Transverse colon (tissue), 4 donors: ENCODE measurements around the gene SLX4IP. TPM values are rescaled to one million over a fixed set of nuclear protein-coding genes. Genes with fewer than 3 reads are reported as not detected.
A peak's percentile ranks its signal among the peaks of the same experiment; 100 is the strongest.

Experiments used
- DNase-seq: peaks from one replicate; pipeline ENCODE4 v3.0.0-alpha.2; 2019
- H3K27ac ChIP-seq, 4 donors: fragments of 200-600 bp; sonication (generic); 2 replicates each; pipeline ENCODE4 v1.5.1; 2016 to 2018; ENCODE audit warnings: inconsistent platforms in 4 of 4
- H3K27me3 ChIP-seq: fragments of 200-600 bp; sonication (generic); 2 replicates; pipeline ENCODE4 v1.5.1; 2017; ENCODE audit warnings: inconsistent platforms
- H3K36me3 ChIP-seq, 4 donors: fragments of 200-600 bp; sonication (generic); 2 replicates each; pipeline ENCODE4 v1.5.1; 2017 to 2019; ENCODE audit warnings: inconsistent platforms in 4 of 4
- H3K4me1 ChIP-seq, 4 donors: fragments of 200-600 bp; sonication (generic); 2 replicates each; pipeline ENCODE4 v1.5.1; 2017 to 2020; ENCODE audit warnings: inconsistent platforms in 4 of 4
- H3K4me3 ChIP-seq, 4 donors: fragments of 200-600 bp; sonication (generic); 1 replicate in 1 of 4; 2 replicates in 3 of 4; pipeline versions ENCODE4 v1.5.1 to v1.6.1; 2017 to 2019; ENCODE audit warnings: inconsistent platforms in 4 of 4
- H3K9me3 ChIP-seq, 2 donors: fragments of 200-600 bp; sonication (generic); 2 replicates each; pipeline ENCODE4 v1.5.1; 2017 to 2019; ENCODE audit warnings: inconsistent platforms in 2 of 2
- EP300 ChIP-seq: sonication (generic); formaldehyde crosslinking; IDR thresholded peaks from one replicate; pipeline ENCODE4 v1.6.1; 2017; ENCODE audit warnings: antibody characterized with exemption, low read depth
- POLR2A ChIP-seq: fragments of 450-650 bp; IDR thresholded peaks from one replicate; pipeline ENCODE4 v1.6.1; 2016; ENCODE audit warnings: antibody characterized with exemption, mild to moderate bottlenecking, moderate library complexity
- POLR2AphosphoS5 ChIP-seq, 3 donors: sonication (generic); formaldehyde crosslinking; IDR thresholded peaks; one replicate each; pipeline ENCODE4 v1.6.1; 2016; ENCODE audit warnings: antibody characterized with exemption in 3 of 3
- WGBS, 2 donors: methylation state at CpG; one replicate each; pipeline ENCODE4 v1.1.5; 2018; ENCODE audit warnings: low coverage in 1 of 2; 5-methylcytosine and 5-hydroxymethylcytosine counted together
- in situ Hi-C, 4 donors: fragments of 200-750 bp; cut with MboI; loops; one replicate each; pipeline versions ENCODE4 v1.15.0 to v1.15.1; 2017; ENCODE audit warnings: low sequenced_read_pairs in 3 of 4, low pct_ligation_motif_present in 1 of 4, low pct_unique_long_range_greater_than_20kb in 1 of 4
- intact Hi-C: fragments of 100-400 bp; cut with DNase I; formaldehyde crosslinking; loops from one replicate; pipeline ENCODE4 v1.15.1; 2023; ENCODE audit warnings: low total_unique reads
- total RNA-seq, 4 donors: library from RNA; depleted of rRNA; stranded (reverse); fragments of >200 nt; gene quantifications; one replicate each; pipeline ENCODE4 v1.1.0, GENCODE V29; 2016
- TF ChIP-seq, protein P1 (sequence below), 5 experiments: fragments of 200-600 bp in 3 of 5; fragments of 450-650 bp in 2 of 5; sonication (generic) in 3 of 5; IDR thresholded peaks; 1 replicate in 2 of 5; 2 replicates in 3 of 5; pipeline ENCODE4 v1.5.1; 2016 to 2017; ENCODE audit warnings: antibody characterized with exemption in 5 of 5, inconsistent platforms in 3 of 5, mild to moderate bottlenecking in 2 of 5, moderate library complexity in 1 of 5

SLX4IP gene
- total RNA-seq, 4 donors from 2014 or later, result 5.4 to 8.4 (median 7.5) TPM

DNA sequence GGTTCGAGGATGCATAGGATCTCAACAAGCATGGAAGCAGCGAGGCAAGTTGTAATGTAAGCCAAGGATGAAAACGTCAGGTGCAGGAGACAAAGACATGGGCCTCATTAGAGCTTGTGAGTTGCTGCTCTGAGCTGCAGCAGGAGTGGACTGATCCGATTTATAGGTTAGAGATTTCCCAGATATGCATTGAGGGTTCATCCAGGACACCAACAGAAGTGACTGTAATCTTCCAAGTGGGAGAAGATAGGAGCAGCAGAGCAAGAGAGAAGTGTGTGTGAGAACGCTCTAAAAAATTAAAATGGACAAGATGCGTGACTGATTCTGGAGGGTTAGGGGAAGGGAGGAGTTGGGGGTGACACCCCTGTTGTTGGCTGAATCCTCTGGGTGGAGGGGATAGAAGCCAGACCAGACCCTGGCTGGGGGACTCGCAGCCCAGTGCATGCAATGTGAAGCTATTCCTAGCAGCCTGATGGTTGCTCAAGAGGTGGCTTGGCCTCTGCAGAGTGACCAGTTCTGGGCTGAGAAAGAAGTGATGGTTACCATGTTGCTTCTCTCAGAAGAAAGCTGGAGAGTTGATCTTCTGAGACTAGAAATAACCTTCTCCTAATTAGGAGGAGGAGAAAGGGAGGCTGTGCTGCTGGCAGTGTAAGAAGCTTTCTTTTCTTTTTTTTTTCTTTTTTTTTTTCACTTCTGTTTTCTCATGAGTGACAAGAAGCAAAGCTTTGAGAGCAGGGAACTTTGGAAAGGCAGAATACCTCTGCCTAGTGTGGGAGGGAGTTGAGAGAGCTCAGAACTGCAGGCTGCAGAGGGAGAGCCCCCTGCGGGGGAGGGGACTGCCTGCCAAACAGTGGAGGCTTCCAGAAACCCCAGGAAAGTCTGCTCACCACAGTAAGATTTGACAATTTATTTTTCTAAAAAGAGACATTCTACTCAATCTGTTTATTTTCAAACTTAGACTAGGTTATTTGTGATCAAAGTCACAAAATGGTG, 116.9 kb downstream of the SLX4IP start:
- intact Hi-C loops (loop anchor here (10.0 kb wide), 1 partner anchor 77 kb away; no protein-coding TSS in a partner anchor), in situ Hi-C loops (loop anchor here (10.0 to 25.0 kb wide), 3 partner anchors 585 to 993 kb away; no protein-coding TSS in a partner anchor)
- no peaks in the 10 kb centered on the region for H3K27me3 ChIP-seq
- no peak overlapping the region for H3K27ac ChIP-seq
- H3K4me3 ChIP-seq, result no peak overlapping the region
- H3K36me3 ChIP-seq, result no peaks in the 10 kb centered on the region
- 77 to 90% methylated on average over 6 to 8 of the region's 8 CpGs for whole genome bisulfite sequencing, 2 donors
- TF ChIP-seq EP300 (no peak), POLR2A (no peak), POLR2AphosphoS5 (IDR thresholded peaks at IDR 0.05) (no peak)
- TF ChIP-seq, protein P1, sequence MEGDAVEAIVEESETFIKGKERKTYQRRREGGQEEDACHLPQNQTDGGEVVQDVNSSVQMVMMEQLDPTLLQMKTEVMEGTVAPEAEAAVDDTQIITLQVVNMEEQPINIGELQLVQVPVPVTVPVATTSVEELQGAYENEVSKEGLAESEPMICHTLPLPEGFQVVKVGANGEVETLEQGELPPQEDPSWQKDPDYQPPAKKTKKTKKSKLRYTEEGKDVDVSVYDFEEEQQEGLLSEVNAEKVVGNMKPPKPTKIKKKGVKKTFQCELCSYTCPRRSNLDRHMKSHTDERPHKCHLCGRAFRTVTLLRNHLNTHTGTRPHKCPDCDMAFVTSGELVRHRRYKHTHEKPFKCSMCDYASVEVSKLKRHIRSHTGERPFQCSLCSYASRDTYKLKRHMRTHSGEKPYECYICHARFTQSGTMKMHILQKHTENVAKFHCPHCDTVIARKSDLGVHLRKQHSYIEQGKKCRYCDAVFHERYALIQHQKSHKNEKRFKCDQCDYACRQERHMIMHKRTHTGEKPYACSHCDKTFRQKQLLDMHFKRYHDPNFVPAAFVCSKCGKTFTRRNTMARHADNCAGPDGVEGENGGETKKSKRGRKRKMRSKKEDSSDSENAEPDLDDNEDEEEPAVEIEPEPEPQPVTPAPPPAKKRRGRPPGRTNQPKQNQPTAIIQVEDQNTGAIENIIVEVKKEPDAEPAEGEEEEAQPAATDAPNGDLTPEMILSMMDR (IDR thresholded peaks at IDR 0.05), result no peak
- no peaks in the 10 kb centered on the region for H3K9me3 ChIP-seq
- DNase-seq, result no peak
- peaks cover 0 to 19% (median 5%) of the 10 kb centered on the region in 4 donors for H3K4me1 ChIP-seq

DNA sequence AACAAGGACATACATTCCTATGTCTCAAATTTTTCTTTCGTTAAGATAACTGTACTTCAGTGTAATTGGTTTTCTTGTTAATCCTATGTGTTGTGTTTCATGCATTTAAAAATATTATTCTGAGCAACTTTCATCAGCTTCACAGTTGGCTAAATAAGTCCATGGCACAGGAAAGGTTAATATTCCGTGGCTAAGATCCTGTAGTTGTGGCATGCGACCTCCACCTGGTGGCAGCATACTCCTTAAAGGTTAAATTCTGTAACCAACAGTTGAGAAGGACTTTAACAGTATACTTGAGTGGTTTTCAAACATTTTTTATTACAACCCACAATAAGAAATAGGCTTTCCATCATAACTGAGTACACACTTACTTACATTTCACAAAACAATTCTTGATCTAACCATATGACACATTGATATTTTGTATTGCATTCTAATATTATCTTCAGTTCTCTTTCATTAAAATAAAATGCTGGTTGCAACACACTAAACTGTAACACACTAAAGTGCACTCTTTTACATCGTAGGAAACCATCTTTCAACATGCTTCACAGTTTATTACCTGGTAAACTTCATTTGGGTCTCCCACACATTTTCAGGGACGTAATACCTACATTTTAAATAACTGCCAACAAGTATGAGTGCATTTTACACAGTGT, 118.3 kb downstream of the SLX4IP start:
- Histone ChIP-seq H3K36me3 (no peaks in the 10 kb centered on the region), H3K4me3 (no peak overlapping the region), H3K27me3 (no peaks in the 10 kb centered on the region), H3K9me3 (no peaks in the 10 kb centered on the region), H3K27ac (no peak overlapping the region), H3K4me1 (peaks cover 0 to 21% (median 5%) of the 10 kb centered on the region in 4 donors)
- intact Hi-C loops (loop anchor here (10.0 kb wide), 1 partner anchor 79 kb away; no protein-coding TSS in a partner anchor), in situ Hi-C loops (loop anchor here (10.0 to 25.0 kb wide), 3 partner anchors 584 to 991 kb away; no protein-coding TSS in a partner anchor)
- TF ChIP-seq, protein P1 (IDR thresholded peaks at IDR 0.05), result peak; percentile 67 to 81 (median 73)
- TF ChIP-seq POLR2A, result no peak
- DNase-seq, result peak; percentile 74
- 46 to 47% methylated on average over 5 of the region's 5 CpGs for WGBS, 2 donors

DNA sequence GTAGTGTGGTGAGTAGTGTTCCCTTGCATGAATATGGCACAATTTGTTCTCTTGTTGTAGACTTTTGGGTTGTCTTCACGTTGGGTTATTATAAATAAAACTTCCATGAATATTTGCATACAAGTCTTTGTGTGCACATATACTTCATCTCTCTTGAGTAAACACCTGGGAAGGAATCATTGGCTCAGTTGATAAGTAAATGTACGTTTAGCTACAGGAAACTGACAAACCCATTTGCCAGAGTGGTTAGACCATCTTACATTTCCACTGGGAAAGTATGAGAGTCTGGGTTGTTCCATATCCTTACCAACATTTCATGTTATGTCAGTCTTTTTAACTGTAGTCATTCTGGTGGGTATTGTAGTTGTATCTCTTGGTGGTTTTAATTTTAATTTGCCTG, 119.2 kb downstream of the SLX4IP start:
- H3K27ac ChIP-seq, result no peak overlapping the region
- 22 to 56% methylated on average over 2 of the region's 2 CpGs for WGBS, 2 donors
- no peak for DNase-seq
- H3K27me3 ChIP-seq, result no peaks in the 10 kb centered on the region
- no peak overlapping the region for H3K4me3 ChIP-seq
- intact Hi-C loops (loop anchor here (10.0 kb wide), 1 partner anchor 79 kb away; no protein-coding TSS in a partner anchor), in situ Hi-C loops (loop anchor here (10.0 to 25.0 kb wide), 3 partner anchors 583 to 991 kb away; no protein-coding TSS in a partner anchor)
- H3K4me1 ChIP-seq, result peaks cover 0 to 21% (median 5%) of the 10 kb centered on the region in 4 donors
- no peaks in the 10 kb centered on the region for H3K9me3 ChIP-seq
- no peaks in the 10 kb centered on the region for H3K36me3 ChIP-seq
- no peak for TF ChIP-seq POLR2A
- TF ChIP-seq, protein P1 (IDR thresholded peaks at IDR 0.05), result no peak
- no peak for TF ChIP-seq EP300
- TF ChIP-seq POLR2AphosphoS5 (IDR thresholded peaks at IDR 0.05), result no peak

DNA sequence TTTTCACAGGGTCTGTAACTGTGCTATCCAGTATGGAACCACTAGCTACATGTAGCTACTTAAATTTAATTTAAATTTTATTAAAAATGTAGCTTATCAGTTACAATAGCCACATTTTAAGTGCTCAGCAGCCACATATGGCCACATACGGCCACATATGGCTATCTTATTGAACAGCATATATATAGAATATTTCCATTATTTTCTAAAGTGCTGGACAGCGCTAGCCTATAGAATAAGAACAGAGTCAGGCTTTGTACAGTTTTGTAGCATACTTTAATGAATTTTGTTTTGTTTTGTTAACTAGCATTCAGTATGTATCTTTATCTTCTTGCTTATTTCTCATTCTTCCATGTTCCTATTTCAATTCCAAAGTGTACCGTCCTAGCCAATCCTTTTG, 120.3 kb downstream of the SLX4IP start:
- no peak overlapping the region for H3K27ac ChIP-seq
- TF ChIP-seq, protein P1 (IDR thresholded peaks at IDR 0.05), result no peak
- DNase-seq, result no peak
- WGBS, 2 donors, result 94 to 97% methylated on average over 3 of the region's 3 CpGs
- in situ Hi-C loops, result loop anchor here (10.0 to 25.0 kb wide), 3 partner anchors 582 to 989 kb away; no protein-coding TSS in a partner anchor
- H3K4me3 ChIP-seq, result no peak overlapping the region
- H3K4me1 ChIP-seq, result peaks cover 0 to 18% (median 5%) of the 10 kb centered on the region in 4 donors
- H3K36me3 ChIP-seq, result no peaks in the 10 kb centered on the region
- intact Hi-C loops, result loop anchor here (10.0 kb wide), 1 partner anchor 81 kb away; no protein-coding TSS in a partner anchor
- H3K9me3 ChIP-seq, result no peaks in the 10 kb centered on the region
- no peaks in the 10 kb centered on the region for H3K27me3 ChIP-seq
